ENCODE results near the gene IGF2.
"Not testable (repeated sequence)": the region's sequence is repeated elsewhere in the genome, so short reads cannot be mapped to it uniquely, and the experiment has no call there.

IGF2 gene

GRCh38 chr11:2139123-2139521 is at the start of gene IGF2:
Gene IGF2 (minus strand): TSS chr11:2139389. CDS start chr11:2135523, 3,866 bp downstream.
- DNase-seq (ENCODE audit: low read depth, low spot score): no peak

GRCh38 chr11:2188745-2189144 is 49.6 kb upstream of the IGF2 start:
- DNase-seq (ENCODE audit: low read depth, low spot score): no peak

GRCh38 chr11:2187280-2187707 is 48.1 kb upstream of the IGF2 start:
- no peak for DNase-seq (ENCODE audit: low read depth, low spot score)

- DNase-seq (ENCODE audit: low read depth, low spot score): peak; percentile 20
These were observed 47.6 kb upstream of the IGF2 start for GRCh38 chr11:2186669-2187279.

- no peak for DNase-seq (ENCODE audit: low read depth, low spot score)
These were observed 46.3 kb upstream of the IGF2 start for GRCh38 chr11:2185324-2186085.

GRCh38 chr11:2182692-2183474 is 43.7 kb upstream of the IGF2 start:
- DNase-seq (ENCODE audit: low read depth, low spot score): no peak

- DNase-seq (ENCODE audit: low read depth, low spot score): no peak
These were observed 42.9 kb upstream of the IGF2 start for GRCh38 chr11:2182075-2182474.

- no peak for DNase-seq (ENCODE audit: low read depth, low spot score)
These were observed 41.7 kb upstream of the IGF2 start for GRCh38 chr11:2180789-2181370.

- no peak for DNase-seq (ENCODE audit: low read depth, low spot score)
These were observed 41.2 kb upstream of the IGF2 start for GRCh38 chr11:2180347-2180746.

GRCh38 chr11:2179516-2179915 is 40.3 kb upstream of the IGF2 start:
- DNase-seq (ENCODE audit: low read depth, low spot score): no peak

GRCh38 chr11:2178906-2179494 is 39.8 kb upstream of the IGF2 start:
- no peak for DNase-seq (ENCODE audit: low read depth, low spot score)

GRCh38 chr11:2178055-2178773 is 39.0 kb upstream of the IGF2 start:
- not testable (repeated sequence) for DNase-seq (ENCODE audit: low read depth, low spot score)

- DNase-seq (ENCODE audit: low read depth, low spot score): no peak
These were observed 37.9 kb upstream of the IGF2 start for GRCh38 chr11:2177076-2177475.

- DNase-seq (ENCODE audit: low read depth, low spot score): no peak
These were observed 37.3 kb upstream of the IGF2 start for GRCh38 chr11:2176389-2176900.

- no peak for DNase-seq (ENCODE audit: low read depth, low spot score)
These were observed 36.5 kb upstream of the IGF2 start for GRCh38 chr11:2175659-2176058.

GRCh38 chr11:2174361-2174760 is 35.2 kb upstream of the IGF2 start:
- DNase-seq (ENCODE audit: low read depth, low spot score): no peak

GRCh38 chr11:2173761-2174160 is 34.6 kb upstream of the IGF2 start:
- DNase-seq (ENCODE audit: low read depth, low spot score): no peak

GRCh38 chr11:2173150-2173693 is 34.0 kb upstream of the IGF2 start:
- DNase-seq (ENCODE audit: low read depth, low spot score): no peak

- DNase-seq (ENCODE audit: low read depth, low spot score): no peak
These were observed 33.5 kb upstream of the IGF2 start for GRCh38 chr11:2172676-2173075.

- no peak for DNase-seq (ENCODE audit: low read depth, low spot score)
These were observed 32.4 kb upstream of the IGF2 start, which contains the start of gene TH for GRCh38 chr11:2171591-2172003. Gene TH (minus strand): TSS chr11:2171815. CDS start chr11:2171786, 29 bp downstream.
